ENCODE measurements around the gene ASAP2.
"Not testable (repeated sequence)": the region's sequence is repeated elsewhere in the genome, so short reads cannot be mapped to it uniquely, and the experiment has no call there.

ASAP2 gene

GRCh38 chr2:9256147-9256546, 49.5 kb downstream of the ASAP2 start:
- no peak for DNase-seq

- DNase-seq, result no peak
Observed at GRCh38 chr2:9256570-9257043, 50.0 kb downstream of the ASAP2 start.

GRCh38 chr2:9258501-9258900, 51.9 kb downstream of the ASAP2 start:
- no peak for DNase-seq

- DNase-seq, result no peak
Observed at GRCh38 chr2:9258953-9259399, 52.4 kb downstream of the ASAP2 start.

- DNase-seq, result no peak
Observed at GRCh38 chr2:9260464-9260918, 53.9 kb downstream of the ASAP2 start.

- no peak for DNase-seq
Observed at GRCh38 chr2:9261231-9261883, 54.7 kb downstream of the ASAP2 start.

GRCh38 chr2:9262671-9263171, 56.1 kb downstream of the ASAP2 start:
- no peak for DNase-seq

- DNase-seq, result no peak
Observed at GRCh38 chr2:9263428-9263827, 56.8 kb downstream of the ASAP2 start.

GRCh38 chr2:9264301-9264700, 57.7 kb downstream of the ASAP2 start:
- DNase-seq, result no peak

GRCh38 chr2:9266711-9267110, 60.1 kb downstream of the ASAP2 start:
- no peak for DNase-seq

- DNase-seq, result not testable (repeated sequence)
Observed at GRCh38 chr2:9267286-9267685, 60.7 kb downstream of the ASAP2 start.

- no peak for DNase-seq
Observed at GRCh38 chr2:9268301-9269080, 61.9 kb downstream of the ASAP2 start.

- DNase-seq, result no peak
Observed at GRCh38 chr2:9269295-9269694, 62.7 kb downstream of the ASAP2 start.

- no peak for DNase-seq
Observed at GRCh38 chr2:9269695-9270360, 63.2 kb downstream of the ASAP2 start.

GRCh38 chr2:9271091-9271490, 64.5 kb downstream of the ASAP2 start:
- no peak for DNase-seq

- no peak for DNase-seq
Observed at GRCh38 chr2:9271691-9272090, 65.1 kb downstream of the ASAP2 start.

GRCh38 chr2:9273486-9274130, 67.0 kb downstream of the ASAP2 start:
- DNase-seq, result no peak

- DNase-seq, result no peak
Observed at GRCh38 chr2:9274701-9275343, 68.2 kb downstream of the ASAP2 start.

- no peak for DNase-seq
Observed at GRCh38 chr2:9275399-9275798, 68.8 kb downstream of the ASAP2 start.

- no peak for DNase-seq
Observed at GRCh38 chr2:9276074-9276473, 69.5 kb downstream of the ASAP2 start.

- no peak for DNase-seq
Observed at GRCh38 chr2:9276901-9277451, 70.4 kb downstream of the ASAP2 start.

- DNase-seq, result no peak
Observed at GRCh38 chr2:9278439-9278838, 71.8 kb downstream of the ASAP2 start.

All from NCI-H2029 (cell line).